Measurements from ENCODE around the gene ATP8A2.
"Not testable (repeated sequence)": the region's sequence is repeated elsewhere in the genome, so short reads cannot be mapped to it uniquely, and the experiment has no call there.

Gene ATP8A2

DNA sequence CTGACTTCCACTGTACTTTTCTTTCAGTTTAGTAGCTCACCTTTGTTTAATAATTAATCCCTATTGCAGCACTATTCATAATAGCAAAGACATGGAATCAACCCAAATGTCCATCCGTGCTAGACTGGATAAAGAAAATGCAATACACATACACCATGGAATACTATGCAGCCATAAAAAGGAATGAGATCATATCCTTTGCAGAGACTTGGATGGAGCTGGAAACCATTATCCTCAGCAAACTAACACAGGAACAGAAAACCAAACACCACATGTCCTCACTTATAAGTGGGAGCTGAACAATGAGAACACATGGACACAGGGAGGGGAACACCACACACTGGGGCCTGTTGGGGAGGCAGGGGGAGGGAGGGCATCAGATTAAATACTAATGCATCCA, 402.3 kb downstream of the ATP8A2 start:
- H3K27me3 Mint-ChIP-seq, H3K4me3 Mint-ChIP-seq, H3K9me3 Mint-ChIP-seq, DNase-seq, H3K36me3 Mint-ChIP-seq, CTCF ChIA-PET, H3K27ac Mint-ChIP-seq: not testable (repeated sequence)
- H3K4me1 Mint-ChIP-seq, result peaks cover 12% of the 10 kb centered on the region

DNA sequence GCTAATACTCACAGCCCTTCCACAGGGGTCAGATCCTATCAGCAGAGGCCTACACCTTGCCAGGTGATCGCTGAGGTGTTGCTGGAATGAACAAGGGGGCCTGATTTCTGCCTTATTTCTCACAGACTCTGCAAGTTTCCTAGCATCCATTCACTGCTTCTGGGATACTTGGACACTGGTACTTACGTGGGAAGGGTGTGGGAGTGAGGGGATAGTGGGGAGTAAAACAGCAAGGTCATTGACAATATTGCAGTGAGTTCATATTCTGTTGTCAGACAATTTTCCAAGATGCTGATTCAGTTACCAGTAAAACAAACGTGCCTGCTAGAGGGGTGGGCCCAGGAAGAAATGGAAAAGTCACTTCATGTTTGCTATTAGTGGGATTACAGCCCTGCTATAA, 403.5 kb downstream of the ATP8A2 start:
- CTCF ChIA-PET, result no interaction called here
- no peaks in the 10 kb centered on the region for H3K36me3 Mint-ChIP-seq
- H3K4me3 Mint-ChIP-seq, result no peak overlapping the region
- no peaks in the 10 kb centered on the region for H3K9me3 Mint-ChIP-seq
- DNase-seq, result no peak
- H3K27ac Mint-ChIP-seq, result no peak overlapping the region
- H3K27me3 Mint-ChIP-seq, result no peaks in the 10 kb centered on the region
- H3K4me1 Mint-ChIP-seq, result peaks cover 12% of the 10 kb centered on the region

DNA sequence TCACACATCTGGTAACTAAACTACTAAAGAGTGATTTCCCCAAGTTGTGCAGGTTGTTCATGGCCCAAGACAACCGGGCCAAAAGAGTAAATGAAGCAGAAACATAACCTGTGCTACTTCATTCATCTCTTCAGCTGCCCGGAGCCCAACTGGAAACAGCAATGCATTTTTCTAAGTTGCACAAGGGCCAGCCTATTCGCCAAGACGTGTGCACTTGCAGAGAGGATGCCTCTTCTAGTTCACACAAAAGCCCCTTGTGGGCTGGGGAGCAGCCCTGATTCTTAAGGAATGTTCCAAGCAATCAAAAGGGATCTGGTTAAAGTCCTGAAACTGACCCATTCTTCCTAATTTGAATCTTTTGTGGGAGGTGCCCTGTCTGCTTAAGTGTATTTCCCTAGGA, 404.2 kb downstream of the ATP8A2 start:
- Mint-ChIP-seq H3K27ac (no peak overlapping the region), H3K4me3 (no peak overlapping the region), H3K27me3 (peaks cover 4% of the 10 kb centered on the region), H3K4me1 (peaks cover 10% of the 10 kb centered on the region), H3K36me3 (no peaks in the 10 kb centered on the region), H3K9me3 (no peaks in the 10 kb centered on the region)
- CTCF ChIA-PET, result no interaction called here
- DNase-seq, result no peak

DNA sequence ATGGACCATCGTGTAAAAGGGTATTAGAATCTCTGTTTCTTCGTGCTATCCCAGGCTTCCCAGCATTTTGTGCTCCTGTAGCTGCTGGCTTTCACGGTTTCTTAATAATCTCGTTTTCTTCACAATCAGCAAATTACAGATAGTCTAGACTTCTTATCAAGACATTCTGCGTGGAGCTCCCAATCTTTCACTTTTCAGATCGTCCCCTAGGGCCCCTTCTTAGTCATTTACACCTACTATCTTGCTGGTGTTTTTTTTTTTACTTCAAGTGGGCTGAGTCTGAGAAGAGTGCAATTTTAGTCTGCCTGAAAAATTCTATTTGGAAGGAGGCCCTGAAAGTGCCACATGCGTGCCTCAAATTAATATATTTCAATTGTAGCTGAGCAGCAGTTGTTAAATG, 404.9 kb downstream of the ATP8A2 start:
- Mint-ChIP-seq H3K4me3 (no peak overlapping the region), H3K27ac (no peak overlapping the region)
- CTCF ChIA-PET, result no interaction called here

DNA sequence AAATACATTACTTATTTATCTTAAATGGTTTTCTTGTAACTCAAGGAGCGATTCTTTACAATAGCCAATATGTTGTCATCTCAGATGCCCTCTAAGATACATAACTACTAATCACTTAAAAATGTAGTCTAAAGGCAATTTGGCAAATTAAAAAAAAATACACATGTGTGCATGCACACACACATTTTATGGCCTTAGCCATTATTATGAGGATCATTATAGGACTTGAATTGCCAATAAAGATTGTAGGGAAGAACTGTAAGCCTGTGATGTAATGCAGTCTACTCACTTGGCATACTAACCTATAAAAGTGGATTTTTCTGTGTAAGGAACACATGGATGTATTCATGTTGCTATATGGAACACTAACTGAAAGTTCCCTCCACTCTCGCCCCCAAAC, 405.7 kb downstream of the ATP8A2 start:
- CTCF ChIA-PET, result no interaction called here
- Mint-ChIP-seq H3K36me3 (no peaks in the 10 kb centered on the region), H3K27me3 (peaks cover 4% of the 10 kb centered on the region), H3K27ac (no peak overlapping the region), H3K4me1 (no peaks in the 10 kb centered on the region), H3K9me3 (no peaks in the 10 kb centered on the region), H3K4me3 (no peak overlapping the region)
- no peak for DNase-seq

More for the DNA sequence above, 404.9 kb downstream of the ATP8A2 start:
- H3K36me3 Mint-ChIP-seq, result no peaks in the 10 kb centered on the region
- no peak for DNase-seq
- H3K9me3 Mint-ChIP-seq, result no peaks in the 10 kb centered on the region
- peaks cover 3% of the 10 kb centered on the region for H3K4me1 Mint-ChIP-seq
- H3K27me3 Mint-ChIP-seq, result peaks cover 4% of the 10 kb centered on the region

DNA sequence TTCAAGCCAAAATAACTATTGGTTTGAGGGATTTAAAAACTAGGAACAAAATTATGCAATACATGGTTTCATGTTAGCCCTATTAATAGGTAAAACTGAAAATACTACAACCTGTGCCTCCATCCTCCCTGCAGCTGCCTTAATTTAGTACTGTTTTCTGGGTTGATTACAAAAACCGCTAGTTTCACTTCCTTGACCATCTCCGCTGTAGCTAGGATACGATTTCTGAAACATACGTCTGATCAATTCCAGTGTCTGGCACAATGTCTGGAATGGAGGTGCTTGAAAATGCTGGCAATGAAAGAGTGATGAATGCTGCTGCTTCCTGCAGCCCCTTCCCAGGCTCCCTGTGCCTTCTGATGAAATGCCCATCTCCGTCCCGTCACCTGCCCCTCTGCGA, 406.6 kb downstream of the ATP8A2 start:
- H3K27ac Mint-ChIP-seq, result no peak overlapping the region
- no peaks in the 10 kb centered on the region for H3K36me3 Mint-ChIP-seq
- no peak for DNase-seq
- H3K27me3 Mint-ChIP-seq, result peaks cover 4% of the 10 kb centered on the region
- H3K4me3 Mint-ChIP-seq, result no peak overlapping the region
- H3K9me3 Mint-ChIP-seq, result no peaks in the 10 kb centered on the region
- H3K4me1 Mint-ChIP-seq, result no peaks in the 10 kb centered on the region
- CTCF ChIA-PET, result no interaction called here

DNA sequence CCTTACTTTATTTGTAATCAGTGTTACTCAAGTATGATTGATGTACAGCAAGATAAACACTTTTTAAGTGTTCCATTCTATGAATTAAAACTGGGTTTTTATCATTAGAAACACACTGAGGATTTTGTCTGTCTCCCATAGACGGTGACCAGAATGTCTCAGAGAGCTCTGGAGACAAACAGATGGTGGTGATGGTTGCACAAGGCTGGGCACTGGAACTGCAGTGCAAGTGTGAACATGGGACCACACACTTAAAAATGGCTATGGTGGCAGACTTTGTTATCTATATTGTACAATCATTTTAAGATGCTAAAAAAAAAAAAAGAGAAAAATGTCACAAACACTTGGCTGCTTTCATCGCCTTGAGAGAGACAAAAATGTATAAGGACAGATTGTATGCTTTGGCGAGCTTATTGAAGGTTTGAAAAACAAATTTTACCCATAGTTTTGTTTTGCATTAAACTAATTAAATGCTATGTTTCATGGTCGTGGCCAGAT, 407.1 kb downstream of the ATP8A2 start:
- H3K4me3 Mint-ChIP-seq, result no peak overlapping the region
- H3K36me3 Mint-ChIP-seq, result no peaks in the 10 kb centered on the region
- H3K27ac Mint-ChIP-seq, result no peak overlapping the region
- no peak for DNase-seq
- CTCF ChIA-PET, result no interaction called here
- H3K27me3 Mint-ChIP-seq, result peaks cover 4% of the 10 kb centered on the region
- H3K9me3 Mint-ChIP-seq, result no peaks in the 10 kb centered on the region
- no peaks in the 10 kb centered on the region for H3K4me1 Mint-ChIP-seq

DNA sequence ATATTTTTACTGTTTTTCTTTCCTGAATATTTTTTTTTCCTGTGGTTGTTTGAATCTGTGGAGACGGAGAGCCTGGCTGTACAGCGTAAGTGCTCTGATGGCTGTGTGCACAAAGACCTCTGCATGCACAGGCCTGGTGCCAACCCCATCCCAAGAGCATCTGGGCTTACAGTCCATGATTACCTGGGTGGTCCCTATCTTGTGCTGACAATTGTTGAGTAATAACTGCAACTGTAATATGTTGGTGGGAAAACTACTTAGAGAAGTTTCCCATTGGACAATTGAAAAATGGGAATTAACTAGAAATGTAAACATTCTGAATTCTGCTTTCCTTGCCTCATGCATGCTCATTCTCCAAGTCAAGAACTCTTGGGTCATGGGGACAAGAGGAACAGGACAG, 411.3 kb downstream of the ATP8A2 start:
- Mint-ChIP-seq H3K4me3 (no peak overlapping the region), H3K27me3 (peaks cover 4% of the 10 kb centered on the region), H3K36me3 (no peaks in the 10 kb centered on the region), H3K27ac (no peak overlapping the region), H3K9me3 (no peaks in the 10 kb centered on the region), H3K4me1 (no peaks in the 10 kb centered on the region)
- CTCF ChIA-PET, result no interaction called here
- no peak for DNase-seq

DNA sequence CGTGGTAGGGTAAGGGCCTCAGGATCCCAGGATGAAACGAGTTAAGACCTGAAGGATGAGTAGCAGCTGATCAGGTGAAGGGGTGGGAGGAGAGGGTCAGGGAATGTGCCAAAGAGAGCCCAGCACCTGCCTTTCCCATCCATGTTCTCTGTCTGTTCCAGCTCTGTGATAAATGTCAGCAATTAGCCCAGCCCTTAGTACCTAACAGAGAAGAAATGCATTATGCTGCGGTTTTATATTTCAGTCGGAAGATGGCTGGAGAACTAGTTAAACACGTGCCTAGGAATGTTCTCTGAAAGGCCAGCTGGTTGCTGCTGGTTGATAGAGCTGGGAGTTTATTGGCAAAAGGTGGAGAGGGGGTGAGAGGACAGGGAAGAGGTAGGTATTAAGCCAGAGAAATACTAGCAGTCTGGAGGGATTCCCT, 411.8 kb downstream of the ATP8A2 start:
- Mint-ChIP-seq H3K27me3 (peaks cover 4% of the 10 kb centered on the region), H3K36me3 (no peaks in the 10 kb centered on the region), H3K9me3 (no peaks in the 10 kb centered on the region), H3K4me1 (no peaks in the 10 kb centered on the region), H3K27ac (no peak overlapping the region), H3K4me3 (no peak overlapping the region)
- DNase-seq, result no peak
- CTCF ChIA-PET, result no interaction called here

DNA sequence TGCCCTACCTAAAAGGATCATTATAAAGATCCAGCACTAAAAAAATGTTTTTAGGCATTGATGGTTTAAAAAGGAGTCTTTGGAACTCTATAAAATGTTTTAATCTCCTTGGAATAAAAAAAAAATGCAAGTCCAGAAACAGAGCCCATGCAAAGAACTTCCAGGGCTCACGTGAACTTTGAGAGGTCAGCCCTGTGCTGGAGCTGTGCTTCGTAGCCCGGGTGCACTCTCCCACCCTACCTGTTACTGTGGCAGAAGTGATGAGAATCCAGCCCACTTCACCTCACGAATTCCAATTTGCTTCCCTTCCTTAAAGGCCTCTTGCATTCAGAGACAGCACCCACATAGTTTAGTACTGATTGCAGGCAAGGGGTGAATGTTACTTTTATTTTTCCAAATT, 412.3 kb downstream of the ATP8A2 start:
- Mint-ChIP-seq H3K4me1 (no peaks in the 10 kb centered on the region), H3K9me3 (no peaks in the 10 kb centered on the region), H3K27ac (no peak overlapping the region), H3K36me3 (no peaks in the 10 kb centered on the region), H3K27me3 (peaks cover 4% of the 10 kb centered on the region), H3K4me3 (no peak overlapping the region)
- CTCF ChIA-PET, result no interaction called here
- no peak for DNase-seq

DNA sequence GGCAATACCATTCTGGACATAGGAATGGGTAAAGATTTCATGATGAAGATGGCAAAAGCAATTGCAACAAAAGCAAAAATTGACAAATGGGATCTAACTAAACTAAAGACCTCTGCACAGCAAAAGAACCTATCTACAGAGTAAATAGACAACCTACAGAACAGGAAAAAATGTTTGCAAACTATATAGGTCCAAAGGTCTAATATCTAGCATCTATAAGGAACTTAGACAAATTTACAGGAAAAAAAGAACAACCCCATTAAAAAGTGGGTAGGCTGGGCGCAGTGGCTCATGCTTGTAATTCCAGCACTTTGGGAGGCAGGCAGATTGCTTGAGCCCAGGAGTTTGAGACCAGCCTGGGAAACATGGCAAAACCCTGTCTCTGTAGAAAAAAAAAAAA, 418.4 kb downstream of the ATP8A2 start:
- DNase-seq, H3K4me3 Mint-ChIP-seq, H3K36me3 Mint-ChIP-seq, H3K27ac Mint-ChIP-seq, H3K9me3 Mint-ChIP-seq, H3K4me1 Mint-ChIP-seq, H3K27me3 Mint-ChIP-seq: not testable (repeated sequence)
- CTCF ChIA-PET, result interaction anchor here (0.6 kb wide), 1 partner anchor 75 kb away, joined by 3 read pairs; no protein-coding TSS in a partner anchor

DNA sequence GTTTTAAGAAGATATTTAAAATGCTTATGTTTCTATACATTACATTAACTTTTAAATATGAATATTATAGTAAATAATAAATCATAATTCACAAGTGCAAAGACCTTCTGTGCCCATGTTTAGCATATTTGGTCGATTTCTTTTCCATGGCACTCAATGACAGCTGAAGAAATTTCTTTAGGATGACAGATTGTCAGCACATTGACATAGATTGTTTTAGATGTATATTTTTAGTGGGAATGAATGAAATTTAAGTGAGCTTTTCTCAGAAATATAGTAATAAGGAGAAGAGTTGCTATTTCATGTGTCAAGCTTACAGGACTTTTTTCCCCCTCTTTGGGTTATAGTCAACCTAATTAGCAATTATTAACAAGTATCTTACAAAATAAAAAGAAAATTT, 423.5 kb downstream of the ATP8A2 start:
- Mint-ChIP-seq H3K36me3 (no peaks in the 10 kb centered on the region), H3K27ac (no peak overlapping the region), H3K27me3 (peaks cover 7% of the 10 kb centered on the region), H3K9me3 (no peaks in the 10 kb centered on the region), H3K4me3 (no peak overlapping the region), H3K4me1 (no peaks in the 10 kb centered on the region)
- DNase-seq, result no peak
- CTCF ChIA-PET, result no interaction called here

DNA sequence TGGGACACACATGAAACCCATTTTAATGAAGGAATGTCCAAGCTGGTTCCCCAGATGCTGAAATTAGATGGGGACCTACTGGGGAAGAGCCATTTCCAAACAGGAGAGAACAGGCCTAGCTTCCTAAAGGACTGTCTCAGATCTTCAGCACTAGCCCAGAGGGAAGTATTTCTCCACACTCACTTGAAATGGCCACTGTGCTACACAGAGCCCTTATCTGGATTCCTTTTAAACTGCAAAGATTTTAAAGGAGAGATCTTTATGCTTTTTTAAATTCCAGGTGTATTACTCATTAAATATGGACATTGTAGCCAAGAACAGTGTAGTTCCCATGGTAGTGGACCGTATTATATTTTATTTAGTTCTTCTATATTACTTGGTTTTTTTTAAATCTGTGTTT, 424.7 kb downstream of the ATP8A2 start:
- Mint-ChIP-seq H3K27me3 (peaks cover 14% of the 10 kb centered on the region), H3K36me3 (no peaks in the 10 kb centered on the region), H3K4me1 (no peaks in the 10 kb centered on the region), H3K9me3 (peaks cover 2% of the 10 kb centered on the region), H3K4me3 (no peak overlapping the region), H3K27ac (no peak overlapping the region)
- no peak for DNase-seq
- CTCF ChIA-PET, result no interaction called here

DNA sequence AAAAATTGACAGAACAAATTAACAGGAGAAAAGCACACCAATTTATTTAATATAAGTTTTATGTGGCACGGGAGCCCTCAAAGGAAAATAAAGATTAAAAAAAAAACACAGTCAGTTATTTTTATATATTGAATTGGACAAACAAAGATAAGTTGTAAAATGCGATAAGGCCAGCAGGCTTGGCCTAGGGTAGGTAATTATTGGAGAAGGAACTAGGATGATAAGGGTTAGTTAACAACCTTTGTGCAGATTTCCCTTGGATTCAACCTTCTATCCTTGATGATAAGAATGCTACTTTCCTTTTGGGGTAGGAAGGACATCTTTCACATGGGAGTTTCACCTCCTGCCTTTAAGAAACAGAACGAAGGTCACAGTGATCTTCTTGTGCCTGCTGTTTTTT, 427.2 kb downstream of the ATP8A2 start:
- CTCF ChIA-PET, result no interaction called here
- Mint-ChIP-seq H3K4me1 (no peaks in the 10 kb centered on the region), H3K27me3 (peaks cover 10% of the 10 kb centered on the region), H3K27ac (no peak overlapping the region), H3K9me3 (peaks cover 6% of the 10 kb centered on the region), H3K4me3 (no peak overlapping the region), H3K36me3 (no peaks in the 10 kb centered on the region)
- no peak for DNase-seq

DNA sequence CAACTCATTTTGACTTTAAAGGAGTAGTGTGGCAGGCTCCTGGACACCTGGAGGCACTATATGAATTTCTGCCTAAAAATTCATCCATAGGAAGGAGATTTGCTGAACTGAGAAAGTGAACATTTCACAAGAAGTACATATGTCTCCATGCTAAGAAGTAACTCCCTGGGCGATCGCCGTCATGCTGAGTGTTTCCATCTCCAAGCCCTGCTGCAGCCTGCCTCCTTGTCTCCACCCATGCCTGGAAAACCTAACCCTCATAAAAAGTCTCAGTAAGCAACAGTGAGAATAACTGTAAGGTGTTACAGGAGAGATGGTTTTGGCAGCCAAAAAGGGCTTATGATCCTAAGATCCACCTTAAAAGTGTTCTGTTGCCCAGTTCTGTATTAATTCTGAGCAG, 428.7 kb downstream of the ATP8A2 start:
- H3K27me3 Mint-ChIP-seq, result peaks cover 10% of the 10 kb centered on the region
- no peak for DNase-seq
- CTCF ChIA-PET, result no interaction called here
- H3K4me1 Mint-ChIP-seq, result no peaks in the 10 kb centered on the region
- peaks cover 6% of the 10 kb centered on the region for H3K9me3 Mint-ChIP-seq
- no peak overlapping the region for H3K4me3 Mint-ChIP-seq
- H3K36me3 Mint-ChIP-seq, result no peaks in the 10 kb centered on the region
- H3K27ac Mint-ChIP-seq, result no peak overlapping the region

DNA sequence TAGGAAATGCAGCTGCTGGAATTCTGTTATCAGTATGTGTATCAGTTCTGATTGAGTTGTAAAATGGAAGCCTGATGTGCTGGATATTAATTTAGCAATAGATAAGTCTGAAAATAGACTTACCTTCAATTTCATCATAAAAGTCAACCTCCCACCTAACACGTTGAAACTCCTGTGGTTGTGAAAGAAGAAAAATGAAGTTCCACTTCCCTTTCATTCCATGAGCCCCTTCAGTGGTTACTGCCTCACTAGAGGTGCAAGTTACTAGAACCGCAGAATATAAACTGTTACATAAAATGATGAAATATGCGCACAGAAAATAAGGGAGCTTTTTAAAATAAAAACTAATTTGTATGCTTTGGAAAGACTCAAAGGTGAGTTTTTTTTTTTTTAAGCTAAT, 430.8 kb downstream of the ATP8A2 start:
- H3K4me1 Mint-ChIP-seq, result peaks cover 16% of the 10 kb centered on the region
- CTCF ChIA-PET, result no interaction called here
- H3K36me3 Mint-ChIP-seq, result peaks cover 2% of the 10 kb centered on the region
- H3K4me3 Mint-ChIP-seq, result no peak overlapping the region
- peaks cover 10% of the 10 kb centered on the region for H3K27me3 Mint-ChIP-seq
- no peak overlapping the region for H3K27ac Mint-ChIP-seq
- no peak for DNase-seq
- H3K9me3 Mint-ChIP-seq, result peaks cover 15% of the 10 kb centered on the region

Data from activated naive CD4-positive, alpha-beta T cell treated with anti-CD3 and anti-CD28 coated beads, Interleukin-2, amount 10 ng/mL, durations not matched to agents 7 days and 5 days (primary cell).